ENCODE results near the gene MYT1. TPM values are rescaled to one million over a fixed set of nuclear protein-coding genes. Genes with fewer than 3 reads are reported as not detected.

MYT1 gene
- polyA plus RNA-seq, 4 donors, result 0.63 to 0.77 TPM; not detected in 2

DNA sequence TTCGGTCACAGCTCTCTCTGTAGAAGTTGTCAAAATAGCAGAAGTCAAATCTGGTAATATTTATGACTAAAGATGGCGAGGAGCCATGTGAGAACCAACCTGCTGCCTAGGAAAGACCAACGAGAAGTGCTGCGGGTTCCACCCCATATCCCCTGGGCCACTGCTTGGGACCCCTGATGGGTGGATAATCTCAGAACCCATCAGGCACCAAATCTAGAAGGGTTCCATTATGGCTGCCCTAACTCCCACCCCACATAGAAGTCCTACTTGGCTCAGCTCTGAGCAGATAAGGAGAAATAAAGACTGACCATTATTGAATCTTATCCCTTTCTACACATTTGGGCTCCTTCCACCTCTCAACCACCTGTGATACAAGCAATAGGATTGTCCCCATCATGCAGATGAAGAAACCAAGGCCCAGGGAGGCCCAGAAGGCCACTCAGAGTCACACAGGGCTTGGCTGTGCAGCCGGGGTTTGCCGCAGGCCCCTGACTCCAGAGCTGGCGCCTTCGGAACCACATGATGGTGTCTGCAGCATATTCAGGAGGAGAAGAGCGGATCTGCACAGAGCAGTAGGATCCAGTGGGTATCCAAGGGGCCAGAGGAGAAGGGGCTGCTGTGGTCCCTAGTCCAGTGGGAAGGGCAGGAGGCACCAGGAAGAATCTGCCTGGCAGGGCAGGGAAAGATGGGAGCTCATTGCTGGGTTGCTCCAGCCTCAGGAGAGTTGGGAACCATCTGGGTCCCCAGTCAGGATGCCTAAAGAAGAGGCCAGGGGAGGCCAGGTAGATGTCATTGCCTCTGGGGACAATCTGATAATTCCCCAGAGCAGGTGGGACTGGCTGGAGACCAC is 81.7 kb downstream of the MYT1 start:
- no peaks in the 10 kb centered on the region for H3K4me1 ChIP-seq (ENCODE audit: control insufficient read depth in 3 of 3, insufficient read depth in 2 of 3, low read depth in 1 of 3, low read length in 2 of 3)
- 85 to 87% (median 86%) methylated on average over 9 of the region's 9 CpGs for WGBS, 3 donors
- H3K27ac ChIP-seq (ENCODE audit: low read depth in 1 of 3, low read length in 2 of 3), result no peak overlapping the region
- no peaks in the 10 kb centered on the region for H3K27me3 ChIP-seq (ENCODE audit: control insufficient read depth in 3 of 3, insufficient read depth in 3 of 3, low read length in 3 of 3)
- H3K36me3 ChIP-seq (ENCODE audit: control insufficient read depth in 3 of 3, insufficient read depth in 2 of 3, low read depth in 1 of 3, low read length in 3 of 3), result no peaks in the 10 kb centered on the region
- FAIRE-seq (no peak), DNase-seq (no peak)
- no peaks in the 10 kb centered on the region for H3K9me3 ChIP-seq (ENCODE audit: control insufficient read depth in 2 of 2, insufficient read depth in 1 of 2, low read depth in 1 of 2, low read length in 1 of 2)
- H3K4me3 ChIP-seq (ENCODE audit: low read depth in 1 of 3, low read length in 3 of 3), result no peak overlapping the region

DNA sequence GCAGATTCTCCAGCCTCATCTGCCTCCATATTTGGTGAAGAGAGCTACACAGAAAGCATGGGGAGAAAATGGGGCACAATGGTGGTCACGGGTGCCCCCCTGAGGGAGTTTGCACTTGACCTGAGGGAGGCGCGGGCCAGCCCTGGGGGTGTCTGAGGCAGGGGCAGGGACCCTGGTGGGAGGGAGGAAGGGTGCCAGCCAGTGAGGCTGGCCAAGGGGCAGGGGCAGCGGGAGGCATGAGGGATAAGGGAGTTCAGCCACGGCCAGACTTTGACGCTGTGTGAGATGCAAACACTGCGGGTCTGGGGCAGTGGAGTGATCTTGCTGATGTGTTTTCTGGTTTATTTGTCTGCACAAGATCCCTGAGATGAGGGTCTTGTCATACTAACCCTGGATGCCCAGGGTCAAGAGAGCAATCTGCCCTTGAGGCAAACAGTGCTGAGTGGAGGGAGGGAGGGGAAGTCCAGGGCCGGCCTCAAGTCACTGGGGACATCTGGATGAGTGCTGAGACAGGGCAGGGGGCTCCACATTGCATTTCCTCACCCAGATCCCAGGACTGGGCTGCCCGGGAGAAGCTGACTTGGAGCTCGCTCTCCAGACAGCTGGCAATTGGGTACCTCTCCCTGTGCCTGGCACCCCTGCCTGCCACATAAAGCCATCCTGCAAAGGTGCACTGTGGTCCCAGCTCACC is 82.5 kb downstream of the MYT1 start:
- Histone ChIP-seq H3K4me3 (ENCODE audit: low read depth in 1 of 3, low read length in 3 of 3) (no peak overlapping the region), H3K27ac (ENCODE audit: low read depth in 1 of 3, low read length in 2 of 3) (no peak overlapping the region), H3K4me1 (ENCODE audit: control insufficient read depth in 3 of 3, insufficient read depth in 2 of 3, low read depth in 1 of 3, low read length in 2 of 3) (no peaks in the 10 kb centered on the region), H3K9me3 (ENCODE audit: control insufficient read depth in 2 of 2, insufficient read depth in 1 of 2, low read depth in 1 of 2, low read length in 1 of 2) (no peaks in the 10 kb centered on the region), H3K36me3 (ENCODE audit: control insufficient read depth in 3 of 3, insufficient read depth in 2 of 3, low read depth in 1 of 3, low read length in 3 of 3) (no peaks in the 10 kb centered on the region), H3K27me3 (ENCODE audit: control insufficient read depth in 3 of 3, insufficient read depth in 3 of 3, low read length in 3 of 3) (no peaks in the 10 kb centered on the region)
- FAIRE-seq (no peak), DNase-seq (no peak)
- 81 to 87% (median 86%) methylated on average over 10 of the region's 10 CpGs for WGBS, 3 donors

DNA sequence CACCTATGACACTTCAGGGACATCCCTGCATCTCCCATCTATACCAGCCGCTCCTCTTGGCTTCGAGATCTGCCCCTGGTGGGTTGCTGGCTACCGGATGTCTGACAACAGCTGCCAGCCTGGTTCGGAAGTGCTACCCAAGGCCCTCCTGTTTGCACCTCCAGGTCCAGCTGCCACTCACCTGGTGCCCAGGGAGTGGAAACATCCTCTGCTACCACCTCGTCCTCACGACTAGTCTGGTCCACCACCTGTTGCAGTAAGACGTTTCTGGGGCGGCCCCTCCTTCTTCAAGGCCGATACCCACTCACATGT is 83.0 kb downstream of the MYT1 start:
- 75 to 83% (median 83%) methylated on average over 9 of the region's 9 CpGs for WGBS, 3 donors
- H3K36me3 ChIP-seq (ENCODE audit: control insufficient read depth in 3 of 3, insufficient read depth in 2 of 3, low read depth in 1 of 3, low read length in 3 of 3), result no peaks in the 10 kb centered on the region
- H3K27ac ChIP-seq (ENCODE audit: low read depth in 1 of 3, low read length in 2 of 3), result no peak overlapping the region
- H3K4me1 ChIP-seq (ENCODE audit: control insufficient read depth in 3 of 3, insufficient read depth in 2 of 3, low read depth in 1 of 3, low read length in 2 of 3), result no peaks in the 10 kb centered on the region
- H3K4me3 ChIP-seq (ENCODE audit: low read depth in 1 of 3, low read length in 3 of 3), result no peak overlapping the region
- H3K27me3 ChIP-seq (ENCODE audit: control insufficient read depth in 3 of 3, insufficient read depth in 3 of 3, low read length in 3 of 3), result no peaks in the 10 kb centered on the region
- H3K9me3 ChIP-seq (ENCODE audit: control insufficient read depth in 2 of 2, insufficient read depth in 1 of 2, low read depth in 1 of 2, low read length in 1 of 2), result no peaks in the 10 kb centered on the region
- FAIRE-seq (no peak), DNase-seq (no peak)

DNA sequence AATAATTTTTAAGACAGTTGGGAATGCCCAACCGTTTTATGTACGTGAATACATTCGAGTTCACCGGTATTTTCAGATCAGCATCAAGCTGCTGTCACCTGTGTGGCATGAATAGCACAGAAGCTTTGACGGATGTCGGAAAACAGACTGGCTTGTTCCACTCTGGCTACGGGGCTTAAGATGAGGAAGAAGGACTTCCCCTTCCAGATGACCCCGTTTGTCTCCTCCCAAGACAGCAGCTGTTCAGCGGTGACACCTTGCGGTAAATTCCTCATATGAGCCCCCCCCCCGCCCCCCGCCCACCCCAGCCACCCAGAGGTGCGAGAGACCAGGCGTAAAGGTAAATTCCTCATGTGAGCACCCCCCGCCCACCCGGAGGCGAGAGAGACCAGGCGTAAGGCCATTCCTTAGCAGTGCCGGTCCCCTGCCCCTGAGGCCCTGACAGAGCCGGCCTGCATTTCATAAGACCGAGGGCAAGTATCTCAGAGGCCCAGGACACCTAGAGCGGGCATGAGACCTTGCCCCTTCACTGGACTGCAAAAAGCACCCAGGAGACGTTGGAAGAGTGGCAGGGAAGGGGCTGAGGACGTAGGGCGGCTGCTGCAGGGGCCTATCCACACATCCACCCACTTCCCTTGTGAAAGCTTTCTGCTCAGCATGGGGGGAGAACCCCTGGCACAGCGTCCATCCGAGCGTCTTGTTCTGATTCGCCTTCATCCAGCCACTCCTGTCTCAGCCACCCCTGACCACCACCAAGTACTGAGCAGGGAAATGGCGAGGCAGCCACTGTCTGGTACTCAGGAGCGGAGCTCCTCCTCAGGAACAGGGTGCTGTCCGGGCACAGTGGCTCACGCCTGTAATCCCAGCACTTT is 84.0 kb downstream of the MYT1 start:
- H3K36me3 ChIP-seq (ENCODE audit: control insufficient read depth in 3 of 3, insufficient read depth in 2 of 3, low read depth in 1 of 3, low read length in 3 of 3), result no peaks in the 10 kb centered on the region
- FAIRE-seq, result no peak
- H3K9me3 ChIP-seq (ENCODE audit: control insufficient read depth in 2 of 2, insufficient read depth in 1 of 2, low read depth in 1 of 2, low read length in 1 of 2), result no peaks in the 10 kb centered on the region
- no peaks in the 10 kb centered on the region for H3K4me1 ChIP-seq (ENCODE audit: control insufficient read depth in 3 of 3, insufficient read depth in 2 of 3, low read depth in 1 of 3, low read length in 2 of 3)
- H3K4me3 ChIP-seq (ENCODE audit: low read depth in 1 of 3, low read length in 3 of 3), result no peak overlapping the region
- no peak overlapping the region for H3K27ac ChIP-seq (ENCODE audit: low read depth in 1 of 3, low read length in 2 of 3)
- no peaks in the 10 kb centered on the region for H3K27me3 ChIP-seq (ENCODE audit: control insufficient read depth in 3 of 3, insufficient read depth in 3 of 3, low read length in 3 of 3)
- DNase-seq, result no peak
- WGBS, 3 donors, result 69 to 75% (median 72%) methylated on average over 33 of the region's 33 CpGs

DNA sequence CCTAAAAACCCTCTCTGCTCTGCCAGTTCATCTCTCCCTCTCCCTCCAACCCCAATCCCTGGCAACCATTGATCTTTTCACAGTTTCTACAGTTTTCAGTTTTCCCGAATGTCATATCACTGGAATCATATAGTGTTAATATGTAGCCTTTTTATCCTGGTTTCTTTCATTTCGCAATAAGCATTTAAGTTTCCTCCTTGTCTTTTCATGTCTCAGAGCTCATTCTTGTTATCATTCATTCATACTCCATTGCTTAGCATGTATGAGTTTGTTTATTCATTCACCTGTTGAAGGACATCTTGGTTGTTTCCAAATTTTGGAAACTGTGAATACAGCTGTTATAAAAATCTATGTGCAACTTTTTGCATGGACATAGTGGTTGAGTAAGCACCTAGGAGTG is 85.8 kb downstream of the MYT1 start:
- 52 to 77% (median 67%) methylated on average over 2 of the region's 2 CpGs for WGBS, 3 donors
- no peaks in the 10 kb centered on the region for H3K36me3 ChIP-seq (ENCODE audit: control insufficient read depth in 3 of 3, insufficient read depth in 2 of 3, low read depth in 1 of 3, low read length in 3 of 3)
- H3K27me3 ChIP-seq (ENCODE audit: control insufficient read depth in 3 of 3, insufficient read depth in 3 of 3, low read length in 3 of 3), result no peaks in the 10 kb centered on the region
- FAIRE-seq, result no peak
- no peak for DNase-seq
- peaks cover 0 to 6% (median 0%) of the 10 kb centered on the region in 3 donors for H3K4me1 ChIP-seq (ENCODE audit: control insufficient read depth in 3 of 3, insufficient read depth in 2 of 3, low read depth in 1 of 3, low read length in 2 of 3)
- H3K9me3 ChIP-seq (ENCODE audit: control insufficient read depth in 2 of 2, insufficient read depth in 1 of 2, low read depth in 1 of 2, low read length in 1 of 2), result no peaks in the 10 kb centered on the region
- H3K27ac ChIP-seq (ENCODE audit: low read depth in 1 of 3, low read length in 2 of 3), result no peak overlapping the region
- H3K4me3 ChIP-seq (ENCODE audit: low read depth in 1 of 3, low read length in 3 of 3), result no peak overlapping the region

DNA sequence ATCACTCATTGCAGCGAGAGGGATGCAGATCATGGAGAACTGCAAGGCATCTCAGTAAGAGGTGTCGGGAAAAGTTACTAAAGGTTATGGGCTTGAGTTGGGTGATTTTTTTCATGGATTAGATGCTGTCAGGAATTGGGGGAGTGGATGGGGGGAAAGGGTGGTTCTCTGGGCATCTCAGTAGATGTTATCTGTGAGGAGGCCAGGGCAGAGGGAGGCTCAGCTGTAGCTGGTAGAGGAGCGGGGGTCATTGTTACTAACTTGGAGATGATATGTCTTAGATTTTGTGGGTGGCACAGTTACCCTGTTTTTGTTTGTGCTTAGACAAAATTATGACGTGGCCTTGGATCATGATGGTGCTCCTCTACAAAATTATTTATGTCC is 88.7 kb downstream of the MYT1 start:
- no peak overlapping the region for H3K27ac ChIP-seq (ENCODE audit: low read depth in 1 of 3, low read length in 2 of 3)
- no peak for FAIRE-seq
- 93 to 98% (median 96%) methylated on average over 4 of the region's 4 CpGs for WGBS, 3 donors
- H3K36me3 ChIP-seq (ENCODE audit: control insufficient read depth in 3 of 3, insufficient read depth in 2 of 3, low read depth in 1 of 3, low read length in 3 of 3), result no peaks in the 10 kb centered on the region
- no peak overlapping the region for H3K4me3 ChIP-seq (ENCODE audit: low read depth in 1 of 3, low read length in 3 of 3)
- H3K9me3 ChIP-seq (ENCODE audit: control insufficient read depth in 2 of 2, insufficient read depth in 1 of 2, low read depth in 1 of 2, low read length in 1 of 2), result no peaks in the 10 kb centered on the region
- no peak for DNase-seq
- H3K27me3 ChIP-seq (ENCODE audit: control insufficient read depth in 3 of 3, insufficient read depth in 3 of 3, low read length in 3 of 3), result no peaks in the 10 kb centered on the region
- H3K4me1 ChIP-seq (ENCODE audit: control insufficient read depth in 3 of 3, insufficient read depth in 2 of 3, low read depth in 1 of 3, low read length in 2 of 3), result peaks cover 3 to 7% (median 7%) of the 10 kb centered on the region in 3 donors

DNA sequence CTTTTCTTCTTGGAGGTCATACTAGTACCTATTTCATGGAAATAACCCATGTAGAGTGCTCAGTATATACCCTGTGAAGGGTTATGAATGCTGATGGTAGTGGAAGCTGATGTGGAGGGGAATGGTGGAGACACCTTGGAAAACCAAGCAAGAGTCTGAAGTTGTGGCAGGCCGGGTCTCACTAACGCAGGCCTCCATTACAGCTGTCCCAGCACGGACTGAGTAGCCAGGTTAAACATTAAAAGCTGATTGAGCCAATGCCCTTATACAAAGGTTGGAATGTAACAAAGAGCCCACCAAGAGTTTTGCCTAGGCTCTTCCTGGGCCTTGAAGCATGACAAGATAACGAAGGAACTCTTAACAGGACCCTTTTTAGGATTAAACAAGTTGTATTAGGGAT is 89.2 kb downstream of the MYT1 start:
- Histone ChIP-seq H3K4me3 (ENCODE audit: low read depth in 1 of 3, low read length in 3 of 3) (no peak overlapping the region), H3K4me1 (ENCODE audit: control insufficient read depth in 3 of 3, insufficient read depth in 2 of 3, low read depth in 1 of 3, low read length in 2 of 3) (peaks cover 3 to 8% (median 7%) of the 10 kb centered on the region in 3 donors), H3K27ac (ENCODE audit: low read depth in 1 of 3, low read length in 2 of 3) (no peak overlapping the region), H3K9me3 (ENCODE audit: control insufficient read depth in 2 of 2, insufficient read depth in 1 of 2, low read depth in 1 of 2, low read length in 1 of 2) (no peaks in the 10 kb centered on the region), H3K36me3 (ENCODE audit: control insufficient read depth in 3 of 3, insufficient read depth in 2 of 3, low read depth in 1 of 3, low read length in 3 of 3) (no peaks in the 10 kb centered on the region), H3K27me3 (ENCODE audit: control insufficient read depth in 3 of 3, insufficient read depth in 3 of 3, low read length in 3 of 3) (no peaks in the 10 kb centered on the region)
- DNase-seq (no peak), FAIRE-seq (no peak)
- WGBS, 3 donors, result 70 to 86% (median 83%) methylated on average over 4 of the region's 4 CpGs

DNA sequence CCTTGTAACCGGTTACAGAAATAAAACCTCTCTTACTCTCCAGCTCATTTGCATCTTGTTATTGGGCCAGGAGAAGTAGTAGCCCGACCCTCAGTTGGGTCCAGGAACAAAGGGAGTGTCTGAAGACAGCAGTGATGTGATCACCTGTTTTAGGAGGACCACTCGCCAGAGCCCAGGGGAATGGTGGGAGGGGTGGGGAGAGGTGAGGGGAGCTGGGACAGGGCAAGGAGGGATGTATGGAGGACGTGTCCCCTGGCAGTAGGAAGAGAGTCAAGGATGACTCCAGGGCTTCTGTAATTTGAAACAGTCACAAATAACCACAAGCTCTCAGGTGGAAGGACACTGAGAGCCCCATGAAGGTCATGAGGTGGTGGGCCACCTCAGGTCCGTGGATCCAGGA is 89.9 kb downstream of the MYT1 start:
- Histone ChIP-seq H3K9me3 (ENCODE audit: control insufficient read depth in 2 of 2, insufficient read depth in 1 of 2, low read depth in 1 of 2, low read length in 1 of 2) (no peaks in the 10 kb centered on the region), H3K36me3 (ENCODE audit: control insufficient read depth in 3 of 3, insufficient read depth in 2 of 3, low read depth in 1 of 3, low read length in 3 of 3) (no peaks in the 10 kb centered on the region), H3K4me3 (ENCODE audit: low read depth in 1 of 3, low read length in 3 of 3) (no peak overlapping the region), H3K4me1 (ENCODE audit: control insufficient read depth in 3 of 3, insufficient read depth in 2 of 3, low read depth in 1 of 3, low read length in 2 of 3) (peaks cover 3 to 8% (median 7%) of the 10 kb centered on the region in 3 donors), H3K27ac (ENCODE audit: low read depth in 1 of 3, low read length in 2 of 3) (no peak overlapping the region), H3K27me3 (ENCODE audit: control insufficient read depth in 3 of 3, insufficient read depth in 3 of 3, low read length in 3 of 3) (no peaks in the 10 kb centered on the region)
- no peak for DNase-seq
- WGBS, 3 donors, result 83 to 91% (median 87%) methylated on average over 5 of the region's 5 CpGs
- no peak for FAIRE-seq

Data from small intestine (tissue), 7 donors.